MM.1S (cell line): ENCODE measurements around the gene TAF6.

Experiments
- DNase-seq: peaks from one replicate; pipeline ENCODE4 v3.0.0-alpha.2; 2015
- H2AFZ ChIP-seq: fragments of 300-600 bp; sonication (generic); 2 replicates; pipeline ENCODE4 v1.6.0; 2016; ENCODE audit warnings: antibody characterized with exemption, low read length
- H3F3A ChIP-seq: fragments of 300-600 bp; sonication (generic); 2 replicates; pipeline ENCODE4 v1.6.1; 2016; ENCODE audit warnings: mild to moderate bottlenecking, antibody characterized with exemption, low read length, moderate library complexity, mixed read lengths; ENCODE audit not compliant: insufficient read depth
- H3K27ac ChIP-seq: fragments of 300-600 bp; sonication (generic); 2 replicates; pipeline ENCODE4 v1.5.1; 2016; ENCODE audit warnings: mild to moderate bottlenecking, low read length
- H3K27me3 ChIP-seq: fragments of 300-600 bp; sonication (generic); replicated peaks from 2 replicates; pipeline ENCODE4 v1.6.0; 2016; ENCODE audit warnings: low read length; ENCODE audit not compliant: insufficient read depth
- H3K36me3 ChIP-seq: fragments of 300-600 bp; sonication (generic); replicated peaks from 2 replicates; pipeline ENCODE4 v1.6.1; 2016; ENCODE audit warnings: mild to moderate bottlenecking, low read length, mixed read lengths; ENCODE audit not compliant: insufficient read depth
- H3K4me1 ChIP-seq: fragments of 300-600 bp; sonication (generic); 2 replicates; pipeline ENCODE4 v1.6.1; 2016; ENCODE audit warnings: low read length, mixed read lengths
- H3K4me2 ChIP-seq: fragments of 300-600 bp; sonication (generic); 2 replicates; pipeline ENCODE4 v1.6.0; 2016; ENCODE audit warnings: low read depth, low read length
- H3K4me3 ChIP-seq: fragments of 300-600 bp; sonication (generic); 2 replicates; pipeline ENCODE4 v1.5.1; 2016; ENCODE audit warnings: low read length, mixed read lengths
- H3K79me2 ChIP-seq: fragments of 300-600 bp; sonication (generic); 2 replicates; pipeline ENCODE4 v1.6.1; 2016; ENCODE audit warnings: mixed run types, low read length, mixed read lengths
- H3K9ac ChIP-seq: fragments of 300-600 bp; sonication (generic); 2 replicates; pipeline ENCODE4 v1.6.1; 2016; ENCODE audit warnings: low read length, mixed read lengths
- H3K9me2 ChIP-seq: fragments of 300-600 bp; sonication (generic); replicated peaks from 2 replicates; pipeline ENCODE4 v1.6.1; 2016; ENCODE audit warnings: mild to moderate bottlenecking, low read length, mixed read lengths; ENCODE audit not compliant: insufficient read depth
- H3K9me3 ChIP-seq: fragments of 300-600 bp; sonication (generic); replicated peaks from 2 replicates; pipeline ENCODE4 v1.6.1; 2016; ENCODE audit warnings: mild to moderate bottlenecking, low read length, mixed read lengths; ENCODE audit not compliant: insufficient read depth
- H4K20me1 ChIP-seq: fragments of 300-600 bp; sonication (generic); 2 replicates; pipeline ENCODE4 v1.6.1; 2016; ENCODE audit warnings: mild to moderate bottlenecking, low read length, moderate library complexity, mixed read lengths; ENCODE audit not compliant: insufficient read depth
- CTCF ChIP-seq: fragments of 300-600 bp; sonication (generic); IDR thresholded peaks from 2 replicates; pipeline ENCODE4 v1.5.1; 2016; ENCODE audit warnings: antibody characterized with exemption, low read length, mixed read lengths
- EZH2 ChIP-seq: fragments of 300-600 bp; sonication (generic); optimal IDR thresholded peaks from 2 replicates; pipeline ENCODE3; 2017; ENCODE audit warnings: low read depth, mild to moderate bottlenecking, antibody characterized with exemption, low read length, mixed read lengths
- EZH2phosphoT487 ChIP-seq: fragments of 300-600 bp; sonication (generic); IDR thresholded peaks from 2 replicates; pipeline ENCODE4 v1.6.1; 2018; ENCODE audit warnings: antibody characterized with exemption, low read length

The TAF6 gene

DNA sequence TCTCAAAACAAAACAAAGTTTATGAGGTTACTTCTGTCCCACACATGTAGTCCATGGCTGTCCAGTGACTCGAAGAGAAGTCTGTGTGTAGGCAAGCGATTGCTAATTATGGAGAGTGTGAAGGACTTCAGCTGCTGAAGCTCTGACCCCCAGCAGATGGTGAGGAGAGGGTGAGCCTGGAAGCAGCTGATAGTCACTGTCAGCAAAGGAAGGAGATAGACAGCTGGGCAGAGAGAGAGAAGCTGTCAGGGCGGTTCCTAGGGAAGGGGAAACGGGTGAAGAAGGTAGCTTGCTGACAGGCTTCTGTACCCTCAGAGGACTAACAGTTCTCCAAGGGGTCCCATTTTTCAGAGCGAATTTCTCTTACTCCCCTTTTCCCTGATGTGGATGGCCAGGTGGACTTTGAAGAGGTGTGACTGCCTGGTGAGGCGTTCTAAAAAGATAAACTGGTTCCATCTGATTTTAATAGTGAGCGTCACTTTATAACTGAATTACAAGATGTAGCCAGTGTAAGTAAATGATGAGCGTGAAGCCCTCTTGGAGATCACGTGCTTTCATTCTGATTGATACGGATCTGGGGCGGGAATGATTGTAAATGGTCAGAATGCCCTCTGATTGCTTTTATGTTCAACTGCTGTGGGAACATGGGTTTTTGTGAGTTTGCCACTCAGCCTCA, 57.5 kb downstream of the TAF6 start:
- TF ChIP-seq CTCF = no peak
- TF ChIP-seq EZH2phosphoT487 = no peak
- TF ChIP-seq EZH2 = no peak
- Histone ChIP-seq H3K27me3 (no peaks in the 10 kb centered on the region), H2AFZ (no peak overlapping the region), H3K4me3 (no peak overlapping the region), H3K4me2 (no peak overlapping the region), H3K9ac (no peak overlapping the region), H3K4me1 (no peaks in the 10 kb centered on the region), H3K36me3 (no peaks in the 10 kb centered on the region), H3F3A (no peaks in the 10 kb centered on the region), H3K9me2 (no peaks in the 10 kb centered on the region), H3K9me3 (no peaks in the 10 kb centered on the region), H3K79me2 (no peaks in the 10 kb centered on the region), H4K20me1 (no peaks in the 10 kb centered on the region), H3K27ac (no peak overlapping the region)
- DNase-seq = no peak

DNA sequence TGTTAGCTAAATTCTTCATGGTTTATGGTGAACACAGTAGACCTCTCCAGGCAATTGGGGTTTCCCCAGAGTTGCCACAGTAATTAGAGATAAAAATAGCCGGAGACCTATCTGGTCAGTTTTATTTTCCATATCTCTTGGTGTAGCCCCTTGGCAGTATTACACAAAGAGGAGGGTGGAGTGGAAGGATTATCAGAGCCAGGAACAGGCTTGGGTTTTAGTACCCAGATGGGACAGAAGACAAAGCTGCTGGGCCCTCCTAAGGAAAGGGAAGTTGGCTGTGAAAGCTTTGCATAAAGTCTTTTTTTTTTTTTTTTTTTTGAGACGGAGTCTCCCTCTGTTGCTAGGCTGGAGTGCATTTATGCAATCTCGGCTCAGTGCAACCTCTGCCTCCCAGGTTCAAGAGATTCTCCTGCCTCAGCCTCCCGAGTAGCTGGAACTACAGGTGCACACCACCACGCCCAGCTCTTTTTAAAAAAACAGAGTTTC, 59.9 kb downstream of the TAF6 start:
- no peaks in the 10 kb centered on the region for H3K9me3 ChIP-seq
- DNase-seq = no peak
- H3K27me3 ChIP-seq = no peaks in the 10 kb centered on the region
- H3K79me2 ChIP-seq = no peaks in the 10 kb centered on the region
- no peak overlapping the region for H3K4me2 ChIP-seq
- H3K4me3 ChIP-seq = no peak overlapping the region
- H4K20me1 ChIP-seq = no peaks in the 10 kb centered on the region
- no peak overlapping the region for H3K27ac ChIP-seq
- no peak overlapping the region for H2AFZ ChIP-seq
- no peaks in the 10 kb centered on the region for H3F3A ChIP-seq
- H3K9ac ChIP-seq = no peak overlapping the region
- H3K36me3 ChIP-seq = no peaks in the 10 kb centered on the region
- TF ChIP-seq EZH2phosphoT487 (no peak), EZH2 (no peak), CTCF (no peak)
- no peaks in the 10 kb centered on the region for H3K4me1 ChIP-seq
- H3K9me2 ChIP-seq = no peaks in the 10 kb centered on the region
